Neural progenitor cell (in vitro differentiated cells): Measurements from ENCODE around the gene PARD6A. TPM values are rescaled to one million over a fixed set of nuclear protein-coding genes. Genes with fewer than 3 reads are reported as not detected.

Experiments used
- DNase-seq: peaks from one replicate; pipeline ENCODE4 v3.0.0-alpha.2; 2016; ENCODE audit warnings: low spot score
- H2AFZ ChIP-seq: fragments of 200-600 bp; sonication (generic); replicated peaks from 2 replicates; pipeline ENCODE4 v1.6.1; 2016; ENCODE audit warnings: antibody characterized with exemption
- H3F3A ChIP-seq: fragments of 200-600 bp; sonication (generic); 2 replicates; pipeline ENCODE4 v1.6.1; 2016; ENCODE audit warnings: antibody characterized with exemption, low read depth
- H3K27ac ChIP-seq: fragments of 200-600 bp; sonication (generic); 2 replicates; pipeline ENCODE4 v1.5.1; 2016; ENCODE audit warnings: mild to moderate bottlenecking
- H3K27me3 ChIP-seq: fragments of 200-600 bp; sonication (generic); 2 replicates; pipeline ENCODE4 v1.6.1; 2016; ENCODE audit warnings: mild to moderate bottlenecking, moderate library complexity
- H3K36me3 ChIP-seq: fragments of 200-600 bp; sonication (generic); 2 replicates; pipeline ENCODE4 v1.5.1; 2016
- H3K4me1 ChIP-seq: fragments of 200-600 bp; sonication (generic); 2 replicates; pipeline ENCODE4 v1.6.1; 2016; ENCODE audit warnings: mixed run types
- H3K4me2 ChIP-seq: fragments of 200-600 bp; sonication (generic); 2 replicates; pipeline ENCODE4 v1.6.1; 2016
- H3K4me3 ChIP-seq: fragments of 200-600 bp; sonication (generic); 2 replicates; pipeline ENCODE4 v1.5.1; 2016
- H3K79me2 ChIP-seq: fragments of 200-600 bp; sonication (generic); 2 replicates; pipeline ENCODE4 v1.6.1; 2016; ENCODE audit warnings: low read depth
- H3K9ac ChIP-seq: fragments of 200-600 bp; sonication (generic); 2 replicates; pipeline ENCODE4 v1.6.1; 2016
- H3K9me3 ChIP-seq: fragments of 200-600 bp; sonication (generic); 2 replicates; pipeline ENCODE4 v1.5.1; 2016; ENCODE audit warnings: low read depth
- H4K20me1 ChIP-seq: fragments of 200-600 bp; sonication (generic); 2 replicates; pipeline ENCODE4 v1.6.1; 2016; ENCODE audit warnings: low read depth
- H3K27ac Mint-ChIP-seq: 3 replicates; pipeline ENCODE4 v1.8.0; 2021; ENCODE audit warnings: mixed read lengths
- H3K27me3 Mint-ChIP-seq: 2 replicates; pipeline ENCODE4 v1.8.0; 2022; ENCODE audit warnings: low read depth, mild to moderate bottlenecking, inconsistent platforms, moderate library complexity, mixed read lengths; ENCODE audit not compliant: insufficient read depth
- H3K36me3 Mint-ChIP-seq: 3 replicates; pipeline ENCODE4 v1.8.0; 2021; ENCODE audit warnings: mixed read lengths
- H3K4me1 Mint-ChIP-seq: 3 replicates; pipeline ENCODE4 v1.8.0; 2021; ENCODE audit warnings: mixed read lengths
- H3K4me3 Mint-ChIP-seq: 3 replicates; pipeline ENCODE4 v1.8.0; 2021; ENCODE audit warnings: mild to moderate bottlenecking, moderate library complexity, mixed read lengths
- H3K9me3 Mint-ChIP-seq: 3 replicates; pipeline ENCODE4 v1.8.0; 2020; ENCODE audit warnings: mixed read lengths
- CTCF ChIP-seq: fragments of 200-600 bp; sonication (generic); IDR thresholded peaks from 2 replicates; pipeline ENCODE4 v1.5.1; 2017; ENCODE audit warnings: antibody characterized with exemption, mild to moderate bottlenecking
- EZH2 ChIP-seq: fragments of 200-600 bp; sonication (generic); IDR thresholded peaks from 2 replicates; pipeline ENCODE4 v1.6.1; 2017; ENCODE audit warnings: antibody characterized with exemption, mild to moderate bottlenecking, moderate library complexity
- EZH2phosphoT487 ChIP-seq: fragments of 200-600 bp; sonication (generic); IDR thresholded peaks from 2 replicates; pipeline ENCODE4 v1.6.1; 2017; ENCODE audit warnings: antibody characterized with exemption
- total RNA-seq: library from RNA; depleted of rRNA; stranded (reverse); fragments of >200 nt; gene quantifications from 2 replicates; pipeline ENCODE4 v1.2.3, GENCODE V29; 2015; ENCODE audit warnings: low replicate concordance

Gene PARD6A
- total RNA-seq, 1 donor from 2014 or later = 2.7 TPM

GRCh38 chr16:67708368-67708771, 47.6 kb downstream of the PARD6A start:
- peaks cover 17% of the 10 kb centered on the region for H3K36me3 Mint-ChIP-seq
- no peak for TF ChIP-seq EZH2
- TF ChIP-seq CTCF = no peak
- no peak for TF ChIP-seq EZH2phosphoT487
- Histone ChIP-seq H3K4me1 (no peaks in the 10 kb centered on the region), H3K36me3 (no peaks in the 10 kb centered on the region), H3K9ac (no peak overlapping the region), H3K9me3 (no peaks in the 10 kb centered on the region), H3K79me2 (peaks cover 70% of the 10 kb centered on the region), H3K4me2 (no peak overlapping the region), H3K27me3 (no peaks in the 10 kb centered on the region), H3K4me3 (no peak overlapping the region), H4K20me1 (peaks cover 30% of the 10 kb centered on the region), H3F3A (no peaks in the 10 kb centered on the region), H2AFZ (no peak overlapping the region), H3K27ac (no peak overlapping the region)
- H3K4me1 Mint-ChIP-seq = no peaks in the 10 kb centered on the region
- no peaks in the 10 kb centered on the region for H3K9me3 Mint-ChIP-seq
- no peak overlapping the region for H3K4me3 Mint-ChIP-seq
- no peaks in the 10 kb centered on the region for H3K27me3 Mint-ChIP-seq
- H3K27ac Mint-ChIP-seq = no peak overlapping the region
- no peak for DNase-seq

GRCh38 chr16:67709050-67709449, 48.3 kb downstream of the PARD6A start:
- peaks cover 70% of the 10 kb centered on the region for H3K79me2 ChIP-seq
- H3K27ac Mint-ChIP-seq = no peak overlapping the region
- H3K9me3 ChIP-seq = no peaks in the 10 kb centered on the region

GRCh38 chr16:67710607-67711006, 49.8 kb downstream of the PARD6A start:
- TF ChIP-seq EZH2phosphoT487 (no peak), CTCF (no peak), EZH2 (no peak)
- no peak overlapping the region for H3K27ac ChIP-seq
- no peak overlapping the region for H2AFZ ChIP-seq
- H3K9me3 Mint-ChIP-seq = no peaks in the 10 kb centered on the region
- H3K36me3 Mint-ChIP-seq = peaks cover 19% of the 10 kb centered on the region
- no peak for DNase-seq
- no peaks in the 10 kb centered on the region for H3K27me3 Mint-ChIP-seq
- H3K9ac ChIP-seq = no peak overlapping the region
- H3K4me2 ChIP-seq = no peak overlapping the region
- no peak overlapping the region for H3K4me3 Mint-ChIP-seq
- no peaks in the 10 kb centered on the region for H3K36me3 ChIP-seq
- no peak overlapping the region for H3K4me3 ChIP-seq
- H4K20me1 ChIP-seq = peaks cover 35% of the 10 kb centered on the region
- no peaks in the 10 kb centered on the region for H3F3A ChIP-seq
- no peaks in the 10 kb centered on the region for H3K27me3 ChIP-seq
- peaks cover 70% of the 10 kb centered on the region for H3K79me2 ChIP-seq
- peaks cover 3% of the 10 kb centered on the region for H3K4me1 Mint-ChIP-seq
- no peak overlapping the region for H3K27ac Mint-ChIP-seq
- no peaks in the 10 kb centered on the region for H3K9me3 ChIP-seq
- H3K4me1 ChIP-seq = no peaks in the 10 kb centered on the region

More at GRCh38 chr16:67709050-67709449, 48.3 kb downstream of the PARD6A start:
- Histone ChIP-seq H3K4me2 (no peak overlapping the region), H4K20me1 (peaks cover 30% of the 10 kb centered on the region), H3K4me3 (no peak overlapping the region), H3K9ac (no peak overlapping the region), H3K27ac (no peak overlapping the region), H3F3A (no peaks in the 10 kb centered on the region), H3K4me1 (no peaks in the 10 kb centered on the region), H3K36me3 (no peaks in the 10 kb centered on the region), H3K27me3 (no peaks in the 10 kb centered on the region), H2AFZ (no peak overlapping the region)
- TF ChIP-seq EZH2 (no peak), CTCF (no peak), EZH2phosphoT487 (no peak)
- H3K4me1 Mint-ChIP-seq = peaks cover 3% of the 10 kb centered on the region
- H3K9me3 Mint-ChIP-seq = no peaks in the 10 kb centered on the region
- H3K4me3 Mint-ChIP-seq = no peak overlapping the region
- no peak for DNase-seq
- no peaks in the 10 kb centered on the region for H3K27me3 Mint-ChIP-seq
- H3K36me3 Mint-ChIP-seq = peaks cover 19% of the 10 kb centered on the region

Other genes starting within 250 kb of the PARD6A start
- gene ZDHHC1, start 244.5 kb upstream of the PARD6A start, total RNA-seq = 1.5 and 2.2 TPM in 2 replicates
- gene HSD11B2, start 229.8 kb upstream of the PARD6A start, total RNA-seq = 1.6 TPM in 1 of 2 replicates, not detected in the other
- gene ATP6V0D1, start 179.8 kb upstream of the PARD6A start, total RNA-seq = 29.7 and 42.0 TPM in 2 replicates
- gene AGRP, start 177.4 kb upstream of the PARD6A start, total RNA-seq = not detected in 2 replicates
- gene RIPOR1, start 132.1 kb upstream of the PARD6A start, total RNA-seq = 8.7 and 13.5 TPM in 2 replicates
- gene CTCF, start 98.4 kb upstream of the PARD6A start, total RNA-seq = 75.7 and 76.3 TPM in 2 replicates
- gene CARMIL2, start 15.8 kb upstream of the PARD6A start, total RNA-seq = 14.5 and 18.2 TPM in 2 replicates
- gene ACD, start 700 bp upstream of the PARD6A start, total RNA-seq = 11.5 and 31.7 TPM in 2 replicates
- gene ENKD1, start 5.8 kb downstream of the PARD6A start, total RNA-seq = 6.9 and 18.7 TPM in 2 replicates
- 0.24 and 6.0 TPM in 2 replicates for gene C16orf86, start 5.9 kb downstream of the PARD6A start, total RNA-seq
- gene GFOD2, start 58.4 kb downstream of the PARD6A start, total RNA-seq = 13.2 and 21.4 TPM in 2 replicates
- gene RANBP10, start 145.6 kb downstream of the PARD6A start, total RNA-seq = 11.4 and 12.3 TPM in 2 replicates
- gene TSNAXIP1, start 145.9 kb downstream of the PARD6A start, total RNA-seq = 2.8 and 2.9 TPM in 2 replicates
- gene THAP11, start 181.4 kb downstream of the PARD6A start, total RNA-seq = 27.3 and 46.5 TPM in 2 replicates
- gene NUTF2, start 186.0 kb downstream of the PARD6A start, total RNA-seq = 133 and 221 TPM in 2 replicates
- gene CENPT, start 186.7 kb downstream of the PARD6A start, total RNA-seq = 36.2 and 60.4 TPM in 2 replicates
- gene EDC4, start 212.1 kb downstream of the PARD6A start, total RNA-seq = 32.7 and 54.2 TPM in 2 replicates
- gene NRN1L, start 223.9 kb downstream of the PARD6A start, total RNA-seq = 0.54 and 2.0 TPM in 2 replicates
- gene PSKH1, start 232.3 kb downstream of the PARD6A start, total RNA-seq = 13.1 and 30.4 TPM in 2 replicates